Vagina (tissue), 2 donors: ENCODE data around the gene FCHO2. TPM values are rescaled to one million over a fixed set of nuclear protein-coding genes. Genes with fewer than 3 reads are reported as not detected.

Experiments
- DNase-seq, 2 donors: peaks; one replicate each; pipeline ENCODE4 v3.0.0-alpha.2; 2017; ENCODE audit errors: extremely low spot score in 2 of 2
- H3K27ac ChIP-seq: fragments of 200-600 bp; sonication (generic); one replicate; pipeline ENCODE4 v1.5.1; 2019
- H3K27me3 ChIP-seq: fragments of 200-600 bp; sonication (generic); one replicate; pipeline ENCODE4 v1.5.1; 2019
- H3K36me3 ChIP-seq, 2 donors: fragments of 200-600 bp; sonication (generic); one replicate each; pipeline ENCODE4 v1.5.1; 2017 to 2019
- H3K4me1 ChIP-seq: fragments of 200-600 bp; sonication (generic); one replicate; pipeline ENCODE4 v1.5.1; 2019
- H3K4me3 ChIP-seq, 2 donors: fragments of 200-600 bp; sonication (generic); 1 replicate in 1 of 2; 2 replicates in 1 of 2; pipeline ENCODE4 v1.5.1; 2016 to 2019
- H3K9me3 ChIP-seq: fragments of 200-600 bp; sonication (generic); one replicate; pipeline ENCODE4 v1.5.1; 2019
- CTCF ChIP-seq, 3 experiments: fragments of 450-650 bp in 2 of 3; fragments of 200-600 bp in 1 of 3; sonication (generic) in 1 of 3; IDR thresholded peaks; one replicate each; pipeline ENCODE4 v1.5.1; 2017 to 2019; ENCODE audit warnings: antibody characterized with exemption in 3 of 3, mild to moderate bottlenecking in 2 of 3, moderate library complexity in 2 of 3
- POLR2A ChIP-seq, 2 donors: fragments of 450-650 bp; IDR thresholded peaks; one replicate each; pipeline ENCODE4 v1.6.1; 2017; ENCODE audit warnings: antibody characterized with exemption in 2 of 2, mild to moderate bottlenecking in 2 of 2, moderate library complexity in 2 of 2
- POLR2AphosphoS5 ChIP-seq, 2 donors: sonication (generic); formaldehyde crosslinking; IDR thresholded peaks; one replicate each; pipeline ENCODE4 v1.9.0; 2017; ENCODE audit warnings: antibody characterized with exemption in 2 of 2, mild to moderate bottlenecking in 2 of 2, low read depth in 1 of 2; ENCODE audit not compliant: insufficient read depth in 1 of 2
- intact Hi-C: fragments of 100-400 bp; cut with DNase I; formaldehyde crosslinking; loops from one replicate; pipeline ENCODE4 v1.15.1; 2023
- total RNA-seq: library from RNA; depleted of rRNA; stranded (reverse); fragments of >200 nt; gene quantifications from one replicate; pipeline ENCODE4 v1.2.3, GENCODE V29; 2016

The FCHO2 gene
- total RNA-seq, 1 donor from 2014 or later: 32.9 TPM

GRCh38 chr5:73095564-73096238 is 139.9 kb downstream of the FCHO2 start:
- Histone ChIP-seq H3K27me3 (no peaks in the 10 kb centered on the region), H3K4me3 (no peak overlapping the region), H3K9me3 (no peaks in the 10 kb centered on the region), H3K4me1 (no peaks in the 10 kb centered on the region), H3K27ac (no peak overlapping the region), H3K36me3 (no peaks in the 10 kb centered on the region)
- DNase-seq: no peak
- TF ChIP-seq POLR2AphosphoS5 (IDR thresholded peaks at IDR 0.05; ENCODE audit: insufficient read depth in 1 of 2, low read depth in 1 of 2): no peak
- intact Hi-C loops: no loop called here

- no peaks in the 10 kb centered on the region for H3K36me3 ChIP-seq
- no peak overlapping the region for H3K4me3 ChIP-seq
- H3K4me1 ChIP-seq: no peaks in the 10 kb centered on the region
- no peak overlapping the region for H3K27ac ChIP-seq
- intact Hi-C loops: no loop called here
- TF ChIP-seq POLR2A (IDR thresholded peaks at IDR 0.05) (no peak), POLR2AphosphoS5 (IDR thresholded peaks at IDR 0.05; ENCODE audit: insufficient read depth in 1 of 2, low read depth in 1 of 2) (no peak), CTCF (IDR thresholded peaks at IDR 0.05) (no peak)
- no peaks in the 10 kb centered on the region for H3K9me3 ChIP-seq
- no peaks in the 10 kb centered on the region for H3K27me3 ChIP-seq
- no peak for DNase-seq
Measured at GRCh38 chr5:73096239-73096575, 140.4 kb downstream of the FCHO2 start.

GRCh38 chr5:73097740-73098139 is 141.9 kb downstream of the FCHO2 start:
- TF ChIP-seq POLR2AphosphoS5 (IDR thresholded peaks at IDR 0.05; ENCODE audit: insufficient read depth in 1 of 2, low read depth in 1 of 2) (no peak), POLR2A (IDR thresholded peaks at IDR 0.05) (no peak), CTCF (IDR thresholded peaks at IDR 0.05) (no peak)
- Histone ChIP-seq H3K27ac (no peak overlapping the region), H3K36me3 (no peaks in the 10 kb centered on the region), H3K27me3 (no peaks in the 10 kb centered on the region), H3K4me3 (no peak overlapping the region), H3K4me1 (no peaks in the 10 kb centered on the region), H3K9me3 (no peaks in the 10 kb centered on the region)
- intact Hi-C loops: no loop called here
- DNase-seq: no peak

GRCh38 chr5:73100109-73100508 is 144.3 kb downstream of the FCHO2 start:
- Histone ChIP-seq H3K36me3 (no peaks in the 10 kb centered on the region), H3K27me3 (no peaks in the 10 kb centered on the region), H3K9me3 (no peaks in the 10 kb centered on the region), H3K4me1 (no peaks in the 10 kb centered on the region), H3K4me3 (no peak overlapping the region), H3K27ac (no peak overlapping the region)
- no peak for DNase-seq
- TF ChIP-seq CTCF (IDR thresholded peaks at IDR 0.05): no peak
- no peak for TF ChIP-seq POLR2A (IDR thresholded peaks at IDR 0.05)
- TF ChIP-seq POLR2AphosphoS5 (IDR thresholded peaks at IDR 0.05; ENCODE audit: insufficient read depth in 1 of 2, low read depth in 1 of 2): no peak
- intact Hi-C loops: no loop called here

GRCh38 chr5:73103870-73104299 is 148.0 kb downstream of the FCHO2 start:
- no peaks in the 10 kb centered on the region for H3K9me3 ChIP-seq
- H3K4me1 ChIP-seq: no peaks in the 10 kb centered on the region
- no peak for DNase-seq
- no peaks in the 10 kb centered on the region for H3K27me3 ChIP-seq
- no peak for TF ChIP-seq CTCF (IDR thresholded peaks at IDR 0.05)
- no peaks in the 10 kb centered on the region for H3K36me3 ChIP-seq
- intact Hi-C loops: no loop called here
- H3K4me3 ChIP-seq: no peak overlapping the region
- H3K27ac ChIP-seq: no peak overlapping the region
